ENCODE data around the gene IFNE.
"Not testable (repeated sequence)": the region's sequence is repeated elsewhere in the genome, so short reads cannot be mapped to it uniquely, and the experiment has no call there.

IFNE gene

DNA sequence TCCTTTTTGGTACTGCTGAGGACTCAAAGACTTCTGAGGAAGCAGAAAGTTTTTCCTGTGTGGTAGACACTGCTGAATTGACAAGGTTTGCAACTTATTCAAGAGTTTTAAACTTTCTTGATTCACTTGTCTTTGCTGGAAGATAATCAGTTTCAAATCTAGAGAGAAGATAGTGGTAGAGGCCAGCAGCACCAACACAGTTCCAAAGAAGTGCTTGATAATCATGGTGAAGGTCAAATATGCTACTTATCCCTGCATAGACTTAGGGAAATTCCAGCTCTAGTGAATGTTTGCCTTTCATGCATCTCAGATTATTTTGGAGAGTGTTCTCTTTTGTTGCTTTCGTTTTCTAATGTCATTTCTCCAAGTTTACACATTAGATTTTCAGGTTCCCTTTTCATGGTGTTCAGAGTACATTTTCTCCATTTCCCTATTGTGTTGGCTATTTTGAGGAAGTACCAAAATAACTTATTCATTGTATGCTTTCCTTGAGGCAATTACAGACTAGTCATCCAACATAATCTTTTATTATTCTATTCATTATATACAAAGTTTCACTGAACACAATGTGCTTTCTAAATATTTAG, 550 bp downstream of the IFNE start:
- DNase-seq = no peak

DNA sequence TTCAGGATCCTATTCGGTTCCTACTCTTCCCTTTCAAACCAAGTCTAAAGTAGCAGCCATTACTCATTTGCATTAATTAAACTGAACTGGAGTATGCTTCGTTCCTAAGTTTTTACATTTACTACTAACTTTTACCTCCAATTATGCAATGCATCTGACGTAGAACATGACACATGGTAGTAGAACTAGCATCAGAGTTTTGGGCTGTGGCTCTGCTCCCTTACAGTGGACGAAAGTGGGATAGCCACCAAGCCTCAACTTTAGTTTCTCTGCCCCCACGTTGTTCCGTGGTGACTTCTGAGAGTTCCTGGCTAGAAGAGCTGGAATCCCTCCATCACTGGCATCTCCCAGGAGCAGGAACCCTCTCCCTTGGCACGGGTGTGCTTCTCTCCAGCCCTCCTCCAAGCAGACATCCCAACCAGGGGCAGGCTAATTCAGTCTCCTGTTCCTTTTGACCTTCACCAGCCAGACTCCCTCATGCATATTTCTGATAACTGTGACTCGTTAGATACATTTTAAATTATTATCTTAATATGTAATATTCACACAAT, 2.9 kb downstream of the IFNE start:
- no peak for DNase-seq

DNA sequence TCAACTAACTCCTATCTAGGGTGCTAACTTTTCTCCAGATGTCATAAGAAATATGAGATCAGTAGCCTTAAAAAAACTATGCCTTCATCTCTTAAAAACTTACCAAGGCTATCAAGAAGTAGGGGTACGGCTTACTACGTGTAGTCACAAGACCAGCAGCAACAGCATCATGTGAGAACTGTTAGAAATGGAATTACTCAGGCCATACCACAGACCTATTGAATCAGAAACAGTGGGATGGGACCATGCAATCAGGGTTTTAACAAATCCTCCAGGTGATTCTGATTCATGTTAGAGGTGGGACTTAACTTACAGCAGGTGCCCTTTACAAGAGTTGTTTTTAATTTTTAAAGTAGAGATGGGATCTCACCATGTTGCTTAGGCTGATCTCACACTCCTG, 4.6 kb downstream of the IFNE start:
- no peak for DNase-seq

DNA sequence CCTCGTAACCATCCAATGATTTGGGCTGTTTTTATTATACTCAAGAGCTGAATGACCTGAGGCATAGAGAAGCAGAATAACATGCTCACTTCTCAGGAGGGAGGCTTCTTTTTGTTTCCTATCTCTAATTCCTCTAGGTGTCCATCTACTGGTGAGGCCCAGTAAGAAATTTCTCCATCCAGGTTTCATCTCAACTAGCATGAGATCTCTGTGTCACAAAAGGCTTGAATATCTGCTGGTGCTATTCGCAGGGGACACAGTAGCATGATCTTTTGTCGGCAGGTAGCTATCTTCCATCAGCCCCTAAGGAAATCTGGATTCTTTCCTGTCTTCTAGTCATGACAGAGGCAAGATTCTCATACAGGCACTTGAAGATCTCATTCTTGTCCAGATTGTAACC, 8.9 kb downstream of the IFNE start:
- no peak for DNase-seq

DNA sequence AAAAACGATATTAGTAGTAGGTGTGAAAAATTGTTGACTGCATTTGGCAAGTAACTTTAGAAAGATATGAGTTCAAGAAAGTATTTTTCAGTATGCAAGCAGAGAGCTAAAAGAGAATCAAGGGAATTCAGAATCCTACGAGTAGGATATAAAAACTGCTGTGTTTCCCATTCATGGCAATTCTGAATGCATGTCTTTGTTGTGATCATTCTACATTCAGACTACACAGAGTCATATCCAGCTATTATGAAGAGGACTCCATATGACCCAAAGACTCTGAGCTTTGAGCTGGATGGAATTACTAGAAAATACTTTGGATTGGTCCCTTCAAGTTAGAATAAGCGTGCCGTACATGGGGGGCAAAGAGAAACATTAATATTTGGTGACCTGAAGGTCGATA, 12.0 kb downstream of the IFNE start:
- DNase-seq = no peak

DNA sequence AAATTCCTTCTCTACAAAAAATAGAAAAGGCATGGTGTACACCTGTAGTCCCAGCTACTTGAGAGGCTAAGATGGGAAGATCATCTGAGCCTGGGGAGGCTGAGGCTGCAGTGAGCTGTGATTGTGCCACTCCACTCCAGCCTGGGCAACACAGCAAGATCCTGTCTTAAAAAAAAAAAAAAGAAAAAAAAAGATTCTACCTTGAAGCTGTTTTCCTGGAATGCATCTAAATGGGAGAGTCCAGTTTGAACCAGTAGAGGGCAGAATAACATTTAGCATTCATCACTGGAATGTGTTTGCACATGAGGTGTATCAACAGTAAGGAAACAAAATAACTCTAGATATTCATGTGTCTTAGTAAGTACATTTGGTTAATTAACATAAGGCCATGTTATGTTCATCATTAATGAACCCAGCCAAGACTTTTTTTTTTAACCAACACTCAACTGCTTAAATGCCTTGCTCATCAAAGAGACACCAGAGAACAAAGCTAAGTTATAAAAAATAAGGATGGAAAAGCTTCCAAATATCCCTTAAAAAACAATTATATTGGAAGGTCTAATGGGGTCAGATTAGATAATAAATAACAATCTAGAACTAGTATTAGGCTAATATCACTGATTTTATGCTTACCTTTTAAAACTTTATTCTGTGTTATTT, 16.1 kb downstream of the IFNE start:
- DNase-seq = peak; percentile 24

DNA sequence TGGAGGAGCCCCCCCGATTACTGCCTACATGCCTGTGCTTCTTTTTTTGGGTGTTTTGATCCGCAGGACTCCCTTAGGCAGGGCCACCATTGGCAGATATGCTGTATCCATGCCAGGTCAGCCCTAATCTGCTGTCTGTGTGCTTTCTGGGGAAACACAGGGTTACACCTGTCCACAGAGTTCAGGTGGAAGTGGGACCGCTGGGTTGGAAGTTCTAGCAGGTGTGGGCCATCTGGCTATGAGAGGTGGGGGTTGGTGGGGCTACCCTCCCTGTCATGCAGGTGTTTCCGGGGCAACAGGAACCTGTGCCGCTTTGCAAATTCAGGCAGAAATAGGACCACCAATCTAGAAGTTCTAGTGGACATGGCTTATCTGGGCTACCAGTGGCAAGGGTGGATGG, 17.0 kb downstream of the IFNE start:
- DNase-seq = no peak

DNA sequence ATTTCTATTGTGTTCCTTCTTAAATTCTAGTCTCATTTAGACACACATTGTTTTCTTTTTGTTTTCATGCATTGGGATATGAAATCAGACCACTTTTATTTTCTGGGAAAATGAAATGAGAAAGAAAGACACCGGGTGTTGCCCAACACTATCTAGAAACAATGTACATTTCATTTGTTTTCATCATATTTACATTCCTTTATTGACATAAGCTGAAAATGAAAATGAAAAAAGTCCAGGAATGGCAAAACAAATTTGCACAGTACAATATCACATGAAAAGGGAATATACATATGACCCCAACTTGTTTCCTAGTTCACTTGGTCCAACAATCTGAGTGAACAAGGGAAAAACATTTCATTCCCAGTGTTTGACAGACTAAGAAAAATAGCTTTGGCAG, 20.7 kb downstream of the IFNE start:
- DNase-seq = no peak

DNA sequence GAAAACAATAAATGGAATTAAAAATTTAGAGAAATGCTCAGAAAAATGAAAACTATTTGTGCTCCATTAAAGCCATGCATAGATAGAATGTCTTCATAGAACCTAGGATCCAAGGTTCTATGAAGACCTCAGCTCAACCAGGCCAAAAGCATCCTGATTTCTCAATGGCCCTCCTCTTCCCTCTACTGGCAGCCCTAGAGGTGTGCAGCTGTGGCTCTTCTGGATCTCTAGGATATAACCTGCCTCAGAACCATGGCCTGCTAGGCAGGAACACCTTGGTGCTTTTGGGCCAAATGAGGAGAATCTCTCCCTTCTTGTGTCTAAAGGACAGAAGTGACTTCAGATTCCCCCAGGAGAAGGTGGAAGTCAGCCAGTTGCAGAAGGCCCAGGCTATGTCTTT, 26.8 kb downstream of the IFNE start:
- no peak for DNase-seq

DNA sequence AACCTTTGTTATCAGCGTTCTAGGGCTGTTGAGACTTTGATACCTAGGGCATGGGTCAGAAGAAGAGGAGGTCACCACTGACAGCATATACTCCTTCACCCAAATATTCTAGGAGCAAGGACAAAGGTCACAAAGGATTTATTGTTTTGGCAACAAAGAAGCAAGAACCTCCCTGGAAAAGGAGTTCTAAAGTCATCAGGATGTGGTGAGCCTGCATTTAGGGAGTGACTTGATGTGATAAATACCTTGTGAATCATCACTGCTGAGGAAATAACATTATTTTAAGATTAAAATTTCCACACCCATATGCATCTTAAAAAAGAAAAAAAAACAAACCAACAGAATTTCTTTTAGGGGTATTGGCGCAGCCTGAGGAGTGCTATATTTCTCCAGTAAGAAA, 28.0 kb downstream of the IFNE start:
- no peak for DNase-seq

DNA sequence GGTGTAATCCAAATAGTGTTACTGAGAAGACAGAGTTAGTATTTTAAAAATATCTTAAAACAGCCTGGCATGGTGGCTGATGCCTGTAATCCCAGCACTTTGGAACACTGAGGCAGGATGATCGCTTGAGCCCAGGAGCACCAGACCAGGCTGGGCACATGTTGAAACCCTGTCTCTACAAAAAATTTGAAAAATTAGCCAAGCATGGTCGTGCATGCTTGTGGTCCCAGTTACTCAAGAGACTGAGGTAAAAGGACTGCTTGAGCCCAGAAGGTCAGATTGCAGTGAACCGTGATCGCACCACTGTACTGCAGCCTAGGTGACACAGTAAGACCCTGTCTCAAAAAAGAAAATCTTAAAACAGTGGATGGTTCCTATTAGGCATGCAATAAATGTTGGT, 29.4 kb downstream of the IFNE start:
- no peak for DNase-seq

DNA sequence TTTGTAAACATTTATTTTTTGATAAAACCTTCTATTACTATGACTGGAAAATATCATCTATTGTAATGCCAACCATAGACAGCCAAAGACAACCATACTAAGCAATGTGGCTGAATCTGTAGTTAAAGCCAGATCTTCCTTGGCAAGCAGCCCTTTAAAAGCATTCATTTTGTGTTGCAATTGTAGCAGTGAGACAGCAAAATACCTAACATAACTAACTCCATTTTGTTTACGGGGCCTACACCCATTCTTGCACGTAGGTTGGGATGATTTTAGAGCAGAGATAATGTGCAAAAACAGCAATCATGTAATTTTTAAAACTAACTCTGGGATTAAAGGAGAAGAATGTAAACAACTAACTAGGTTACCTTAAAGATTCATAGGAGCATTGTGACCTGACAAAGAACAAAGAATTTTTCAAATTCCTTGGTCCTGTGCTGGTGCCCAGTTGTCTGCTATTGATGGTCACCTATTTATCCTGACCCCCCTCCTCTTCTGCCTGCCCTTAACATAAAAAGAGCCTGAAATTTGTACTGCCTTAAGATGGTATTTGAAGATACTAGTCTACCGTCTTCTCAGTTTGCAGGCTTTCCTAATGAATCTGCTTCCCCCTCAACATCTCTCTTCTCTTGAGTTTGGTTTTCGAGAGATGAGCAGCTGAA, 31.2 kb downstream of the IFNE start:
- DNase-seq = no peak

DNA sequence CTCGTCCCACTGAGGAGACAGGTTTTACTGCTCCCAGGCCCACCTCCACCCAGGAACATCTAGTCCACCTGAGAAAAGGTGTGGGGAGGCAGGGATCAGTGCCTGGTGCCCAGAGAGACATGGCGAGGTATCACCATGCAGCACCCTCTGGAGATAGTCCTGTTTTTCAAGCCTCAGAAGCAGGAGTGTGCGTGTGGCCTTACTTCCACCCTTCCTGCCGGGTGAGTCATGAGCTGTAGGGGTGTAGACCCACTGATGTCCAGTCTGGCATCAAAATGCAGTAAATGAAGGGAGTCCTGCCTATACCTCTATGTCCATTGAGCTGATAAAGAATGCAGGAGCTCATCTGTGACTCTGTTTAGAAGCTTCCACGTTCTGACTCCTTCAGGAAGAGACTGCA, 32.8 kb downstream of the IFNE start:
- not testable (repeated sequence) for DNase-seq

DNA sequence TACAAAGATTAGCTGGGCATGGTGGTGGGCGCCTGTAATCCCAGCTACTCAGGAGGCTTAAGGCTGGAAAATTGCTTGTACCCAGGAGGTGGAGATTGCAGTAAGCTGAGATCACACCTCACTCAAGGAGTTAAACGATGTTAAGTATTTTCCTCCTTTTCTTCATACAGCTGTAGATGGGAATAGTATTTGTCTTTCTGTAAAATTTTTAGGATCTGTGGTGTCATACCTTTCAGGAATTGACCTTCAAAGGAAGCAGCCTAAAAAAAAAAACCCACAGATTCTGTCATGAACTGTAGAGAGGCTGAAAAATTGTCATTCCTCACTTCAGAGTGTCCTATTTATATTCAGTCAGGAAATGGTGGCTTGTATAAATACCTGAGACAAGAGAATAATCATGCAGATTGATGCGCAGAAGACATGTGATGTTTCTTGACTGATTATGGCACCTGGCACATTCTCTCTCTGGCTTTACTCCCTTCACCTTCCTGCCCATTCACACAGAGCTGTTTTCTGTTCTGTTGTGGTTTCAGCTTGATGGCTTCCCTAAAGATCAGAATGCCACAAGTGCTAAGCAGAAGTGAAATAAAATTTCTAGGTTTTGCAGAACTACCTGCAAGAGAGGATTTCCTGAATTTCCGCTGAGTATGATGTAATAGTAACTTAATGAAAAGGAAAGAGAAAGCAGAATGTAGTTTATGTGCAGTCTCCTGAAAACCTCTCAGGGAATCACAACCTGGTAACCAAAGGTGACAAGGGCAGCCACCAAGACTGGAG, 38.1 kb downstream of the IFNE start:
- no peak for DNase-seq

DNA sequence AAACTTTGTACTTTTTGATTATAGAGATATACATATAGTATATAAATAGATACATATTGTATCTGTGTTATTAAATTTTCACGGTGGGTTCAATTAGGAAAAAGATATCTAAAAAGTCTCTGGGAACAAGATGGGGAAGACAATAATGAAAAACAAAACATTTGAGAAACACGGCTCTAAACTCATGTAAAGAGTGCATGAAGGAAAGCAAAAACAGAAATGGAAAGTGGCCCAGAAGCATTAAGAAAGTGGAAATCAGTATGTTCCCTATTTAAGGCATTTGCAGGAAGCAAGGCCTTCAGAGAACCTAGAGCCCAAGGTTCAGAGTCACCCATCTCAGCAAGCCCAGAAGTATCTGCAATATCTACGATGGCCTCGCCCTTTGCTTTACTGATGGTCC, 42.0 kb downstream of the IFNE start, which contains the start of gene IFNA1:
Gene IFNA1 (plus strand): TSS at position 301 of the 400 bp plus-strand sequence. CDS start 69 bp downstream, at position 370.
- DNase-seq = no peak

DNA sequence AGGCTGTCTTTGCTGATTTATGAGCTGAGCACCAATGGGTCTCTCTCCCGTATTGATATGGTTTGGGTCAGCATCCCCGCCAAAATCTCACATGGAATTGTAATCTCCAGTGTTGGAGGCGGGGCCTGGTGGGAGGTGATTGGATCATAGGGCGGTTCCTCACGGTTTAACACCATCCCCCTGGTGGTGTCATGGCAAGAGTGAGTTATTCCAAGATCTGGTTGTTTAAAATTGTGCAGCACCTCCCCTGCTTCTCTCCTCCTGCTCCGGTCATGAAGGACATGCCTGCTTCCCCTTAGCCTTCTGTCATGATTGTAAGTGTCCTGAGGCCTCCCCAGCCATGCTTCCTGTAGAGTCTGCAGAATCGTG, 47.1 kb downstream of the IFNE start:
- not testable (repeated sequence) for DNase-seq

DNA sequence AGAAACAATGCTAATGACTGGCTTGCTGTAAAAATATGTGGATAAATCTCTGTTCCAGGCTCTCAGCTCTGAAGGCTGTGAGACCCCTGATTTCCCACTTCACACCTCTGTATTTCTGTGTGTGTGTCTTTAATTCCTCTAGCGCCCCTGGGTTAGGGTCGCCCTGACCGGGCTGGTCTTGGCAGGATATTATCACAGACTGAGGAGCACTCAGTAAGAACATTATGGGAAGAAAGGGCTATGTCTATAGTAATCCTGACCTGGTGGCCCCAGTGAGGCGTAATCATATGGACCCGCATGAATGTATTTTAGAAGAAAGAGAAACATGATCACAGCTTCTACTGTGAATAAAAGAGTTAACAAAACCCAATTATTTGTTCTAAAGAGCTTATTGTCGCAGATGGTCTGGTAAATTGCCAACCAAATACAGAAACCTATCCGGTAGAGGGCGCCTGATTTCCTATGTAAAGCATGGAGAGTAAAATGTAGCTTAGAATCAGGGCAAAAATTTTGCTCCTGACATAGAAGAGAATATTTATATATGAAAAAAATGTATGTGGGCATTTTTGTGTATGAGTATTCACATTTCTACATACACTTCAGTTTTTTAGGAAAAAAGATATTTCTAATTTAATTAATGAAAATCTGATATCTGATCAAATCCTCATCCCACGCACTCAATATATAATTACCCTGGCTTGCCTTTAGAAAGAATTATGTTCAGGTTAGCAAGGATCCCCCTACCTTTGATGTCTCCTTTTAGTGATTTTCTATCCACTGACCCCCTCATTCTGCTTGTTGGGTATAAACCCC, 47.7 kb downstream of the IFNE start:
- DNase-seq = peak; percentile 28

DNA sequence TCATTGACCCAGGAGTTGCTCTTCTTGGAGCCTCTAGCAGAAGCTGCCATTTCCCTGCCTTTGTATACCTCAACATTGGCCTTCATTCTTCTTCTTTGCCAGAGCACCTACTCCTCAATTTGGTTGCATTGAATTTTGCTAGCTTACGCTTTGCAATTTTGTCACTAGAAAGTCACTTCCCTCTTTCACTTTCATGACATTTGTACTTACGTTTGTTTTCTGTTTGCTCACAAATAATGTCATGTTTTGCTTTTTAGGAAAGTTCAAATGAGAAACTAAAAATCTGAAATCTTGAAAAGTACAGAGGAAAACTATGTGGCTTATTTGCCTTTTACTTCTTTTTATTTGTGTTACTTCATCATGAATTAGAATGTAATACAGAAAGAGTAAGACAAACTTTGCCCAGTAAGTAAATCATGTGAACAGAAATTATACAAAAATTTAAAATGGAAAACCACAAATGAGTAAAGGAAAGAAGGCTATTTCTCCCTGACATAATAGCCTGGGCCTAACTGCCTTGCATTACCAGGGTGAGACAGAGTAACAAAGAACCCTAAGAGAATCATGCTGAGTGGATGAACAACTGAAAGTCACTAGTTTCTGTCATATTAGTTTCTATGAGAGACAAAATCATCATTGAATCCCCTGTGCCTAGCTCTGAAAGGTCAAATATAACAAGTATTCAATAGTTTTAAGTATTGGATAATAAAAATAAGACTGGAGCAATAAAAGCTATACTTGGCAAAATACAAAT, 49.3 kb downstream of the IFNE start:
- DNase-seq = no peak
